OCI-LY3 (cell line): Measurements from ENCODE around the gene PACRG.

Experiments used
- H2AFZ ChIP-seq: fragments of 200-600, 300-600 bp; shearing (Covaris generic); 2 replicates; pipeline ENCODE4 v1.6.0; 2014; ENCODE audit warnings: antibody characterized with exemption, low read depth, low read length
- H3K27ac ChIP-seq: fragments of 200-600, 300-600 bp; sonication (generic); 2 replicates; pipeline ENCODE4 v1.5.1; 2014; ENCODE audit warnings: mild to moderate bottlenecking, low read length, moderate library complexity, mixed read lengths
- H3K27me3 ChIP-seq: fragments of 200-600, 300-600 bp; sonication (generic); 2 replicates; pipeline ENCODE4 v1.6.1; 2014; ENCODE audit warnings: low read depth, low read length, mixed read lengths
- H3K36me3 ChIP-seq: fragments of 200-600, 300-600 bp; sonication (generic); replicated peaks from 2 replicates; pipeline ENCODE3; 2014; ENCODE audit warnings: low read depth, low read length, mixed read lengths
- H3K4me1 ChIP-seq: fragments of 300-600, 200-600 bp; sonication (generic); 2 replicates; pipeline ENCODE4 v1.6.1; 2014; ENCODE audit warnings: low read length, mixed read lengths
- H3K4me2 ChIP-seq: fragments of 200-600, 300-600 bp; sonication (generic); 2 replicates; pipeline ENCODE4 v1.6.1; 2014; ENCODE audit warnings: low read length, mixed read lengths
- H3K4me3 ChIP-seq: fragments of 300-600, 200-600 bp; sonication (generic); 2 replicates; pipeline ENCODE4 v1.5.1; 2014; ENCODE audit warnings: antibody characterized with exemption, mild to moderate bottlenecking, low read length, moderate library complexity
- H3K79me2 ChIP-seq: fragments of 300-600, 200-600 bp; shearing (Covaris generic); 2 replicates; pipeline ENCODE4 v1.6.1; 2014; ENCODE audit warnings: mild to moderate bottlenecking, low read length, mixed read lengths
- H3K9ac ChIP-seq: fragments of 300-600, 200-600 bp; shearing (Covaris generic); 2 replicates; pipeline ENCODE4 v1.6.0; 2014; ENCODE audit warnings: mild to moderate bottlenecking, low read length, moderate library complexity
- H3K9me3 ChIP-seq: fragments of 200-600, 300-600 bp; shearing (Covaris generic); 2 replicates; pipeline ENCODE4 v1.6.1; 2014; ENCODE audit warnings: low read length, mixed read lengths; ENCODE audit not compliant: insufficient read depth
- H4K20me1 ChIP-seq: fragments of 200-600, 300-600 bp; sonication (generic); 2 replicates; pipeline ENCODE4 v1.6.1; 2016; ENCODE audit warnings: low read length, mixed read lengths; ENCODE audit not compliant: insufficient read depth
- CTCF ChIP-seq: fragments of 200-600, 300-600 bp; sonication (generic); IDR thresholded peaks from 2 replicates; pipeline ENCODE4 v1.5.1; 2014; ENCODE audit warnings: antibody characterized with exemption, low read length, low read depth
- EZH2phosphoT487 ChIP-seq: fragments of 200-600 bp; shearing (Covaris generic); IDR thresholded peaks from 2 replicates; pipeline ENCODE4 v1.6.1; 2018; ENCODE audit warnings: antibody characterized with exemption, mixed run types, low read depth

PACRG gene

GRCh38 chr6:163321717-163322116 lies 593.9 kb downstream of the PACRG start:
- no peak overlapping the region for H2AFZ ChIP-seq
- no peak overlapping the region for H3K27ac ChIP-seq
- no peak overlapping the region for H3K4me3 ChIP-seq
- H3K4me1 ChIP-seq = no peaks in the 10 kb centered on the region
- H3K9ac ChIP-seq = no peak overlapping the region
- no peaks in the 10 kb centered on the region for H3K79me2 ChIP-seq
- no peaks in the 10 kb centered on the region for H3K36me3 ChIP-seq
- no peaks in the 10 kb centered on the region for H3K9me3 ChIP-seq
- H3K4me2 ChIP-seq = no peak overlapping the region
- no peaks in the 10 kb centered on the region for H4K20me1 ChIP-seq
- H3K27me3 ChIP-seq = peaks cover 5% of the 10 kb centered on the region; the same call in 1 of the 2 replicates
- TF ChIP-seq CTCF (no peak), EZH2phosphoT487 (no peak)

DNA sequence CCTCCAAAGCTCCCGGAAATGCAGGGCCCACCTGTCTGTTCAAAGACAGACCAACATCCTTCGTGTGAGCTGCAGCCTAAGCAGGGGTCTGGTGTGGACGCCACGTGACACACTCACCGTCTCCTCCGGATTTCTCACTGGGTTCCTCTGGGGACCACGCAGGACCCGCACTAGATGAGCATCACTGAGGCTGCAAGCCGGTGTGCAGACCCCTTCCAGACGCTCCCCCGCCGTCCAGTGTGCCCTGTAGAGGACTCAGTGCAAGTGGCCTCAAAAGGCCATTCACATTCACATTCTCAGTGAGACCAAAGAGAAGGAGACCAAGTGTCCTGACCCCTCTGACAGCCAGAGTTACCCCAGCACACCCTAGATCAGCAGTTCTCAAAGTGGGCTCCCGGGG lies 595.5 kb downstream of the PACRG start:
- no peaks in the 10 kb centered on the region for H3K9me3 ChIP-seq
- no peaks in the 10 kb centered on the region for H4K20me1 ChIP-seq
- H3K4me3 ChIP-seq = no peak overlapping the region
- H3K36me3 ChIP-seq = no peaks in the 10 kb centered on the region
- H3K27ac ChIP-seq = no peak overlapping the region
- no peak overlapping the region for H3K4me2 ChIP-seq
- H3K4me1 ChIP-seq = no peaks in the 10 kb centered on the region
- no peaks in the 10 kb centered on the region for H3K79me2 ChIP-seq
- H2AFZ ChIP-seq = no peak overlapping the region
- no peak for TF ChIP-seq CTCF
- TF ChIP-seq EZH2phosphoT487 = no peak
- H3K9ac ChIP-seq = no peak overlapping the region
- peaks cover 5% of the 10 kb centered on the region; the same call in 1 of the 2 replicates for H3K27me3 ChIP-seq

DNA sequence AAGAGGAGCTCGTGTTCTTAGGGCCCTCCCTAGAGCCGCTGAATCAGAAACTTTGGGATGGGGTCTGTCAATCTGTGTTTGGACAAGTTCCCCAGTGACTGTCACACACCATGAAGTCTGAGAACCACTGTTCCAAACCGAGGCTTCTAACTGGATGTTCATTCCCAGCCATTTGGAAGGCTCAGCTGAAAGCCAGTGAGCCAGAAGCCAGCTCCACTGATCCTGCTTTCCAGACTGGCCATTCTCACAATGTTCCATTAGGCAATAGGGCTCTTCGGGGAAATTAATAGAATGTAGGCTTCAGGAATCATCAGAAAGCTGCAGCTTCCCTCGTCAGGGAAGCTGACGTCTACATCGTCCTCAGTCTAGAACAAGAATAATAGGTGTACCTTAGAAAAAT lies 595.9 kb downstream of the PACRG start:
- Histone ChIP-seq H3K36me3 (no peaks in the 10 kb centered on the region), H3K27me3 (peaks cover 5% of the 10 kb centered on the region; the same call in 1 of the 2 replicates), H3K9me3 (no peaks in the 10 kb centered on the region), H3K27ac (no peak overlapping the region), H3K4me3 (no peak overlapping the region), H3K4me1 (no peaks in the 10 kb centered on the region), H3K79me2 (no peaks in the 10 kb centered on the region), H4K20me1 (no peaks in the 10 kb centered on the region), H3K4me2 (no peak overlapping the region), H2AFZ (no peak overlapping the region), H3K9ac (no peak overlapping the region)
- TF ChIP-seq EZH2phosphoT487 = no peak

- no peak overlapping the region for H3K27ac ChIP-seq
- no peak overlapping the region for H3K4me3 ChIP-seq
- H3K4me1 ChIP-seq = no peaks in the 10 kb centered on the region
- H3K27me3 ChIP-seq = peaks cover 5% of the 10 kb centered on the region; the same call in 1 of the 2 replicates
- TF ChIP-seq CTCF (no peak), EZH2phosphoT487 (no peak)
- no peak overlapping the region for H3K4me2 ChIP-seq
- no peaks in the 10 kb centered on the region for H3K36me3 ChIP-seq
- H3K9ac ChIP-seq = no peak overlapping the region
- H2AFZ ChIP-seq = no peak overlapping the region
- H3K79me2 ChIP-seq = no peaks in the 10 kb centered on the region
- no peaks in the 10 kb centered on the region for H3K9me3 ChIP-seq
- no peaks in the 10 kb centered on the region for H4K20me1 ChIP-seq
Observed at GRCh38 chr6:163324326-163324687, 596.5 kb downstream of the PACRG start.
